Measurements from ENCODE around the gene ENDOU. TPM values are rescaled to one million over a fixed set of nuclear protein-coding genes. Genes with fewer than 3 reads are reported as not detected.

ENDOU gene
- polyA plus RNA-seq, 1 of the 3 experiments (the other 2 are of a cell fraction), result not detected

- TF ChIP-seq ZBTB33 (IDR thresholded peaks at IDR 0.05; ENCODE audit: borderline replicate concordance, low read depth) (no peak), RAD21 (IDR thresholded peaks at IDR 0.05; ENCODE audit: low read length) (no peak), RFX5 (IDR thresholded peaks at IDR 0.05; ENCODE audit: low read length) (no peak), FOSL2 (IDR thresholded peaks at IDR 0.05; ENCODE audit: borderline replicate concordance, low read depth) (no peak), RCOR1 (IDR thresholded peaks at IDR 0.05; ENCODE audit: low read length) (no peak), TAF1 (IDR thresholded peaks at IDR 0.05; ENCODE audit: borderline replicate concordance, low read depth, low read length) (no peak), MXI1 (IDR thresholded peaks at IDR 0.05; ENCODE audit: low read depth, low read length) (no peak), USF2 (IDR thresholded peaks at IDR 0.05; ENCODE audit: borderline replicate concordance, low read depth, low read length) (no peak)
These were observed 7.9 kb upstream of the ENDOU start (continued) for GRCh38 chr12:47733142-47733541.

- Histone ChIP-seq H3K27ac (ENCODE audit: low read depth in 2 of 2, low read length in 1 of 2) (no peak overlapping the region), H4K20me1 (ENCODE audit: insufficient read depth) (no peaks in the 10 kb centered on the region), H3K4me3 (ENCODE audit: low read depth in 2 of 2, low read length in 1 of 2) (no peak overlapping the region), H3F3A (replicated peaks; ENCODE audit: insufficient read depth) (no peaks in the 10 kb centered on the region), H3K9me2 (no peaks in the 10 kb centered on the region), H3K4me2 (no peak overlapping the region), H3K79me2 (ENCODE audit: insufficient read depth) (no peaks in the 10 kb centered on the region), H3K4me1 (ENCODE audit: control insufficient read depth in 1 of 2, insufficient read depth in 2 of 2, low read depth in 1 of 2, low read length in 1 of 2) (peaks cover 7 to 47% of the 10 kb centered on the region in 2 experiments; a peak in 2 of 4 replicates), H3K27me3 (ENCODE audit: insufficient read depth) (no peaks in the 10 kb centered on the region), H3K9me3 (no peaks in the 10 kb centered on the region), H2AFZ (ENCODE audit: low read depth) (no peak overlapping the region), H3K36me3 (replicated peaks in 1 of 2; ENCODE audit: control insufficient read depth in 1 of 2, insufficient read depth in 2 of 2, low read length in 1 of 2) (no peaks in the 10 kb centered on the region), H3K9ac (no peak overlapping the region)
- TF ChIP-seq EP300 (IDR thresholded peaks at IDR 0.05; ENCODE audit: borderline replicate concordance in 1 of 2, low read depth in 1 of 2, low read length in 1 of 2), result no peak
- TF ChIP-seq IRF3 (IDR thresholded peaks at IDR 0.05; ENCODE audit: low read depth, low read length), result no peak
- TF ChIP-seq NRF1 (IDR thresholded peaks at IDR 0.05; ENCODE audit: low read depth, low read length), result no peak
- no peak for TF ChIP-seq NFIC (IDR thresholded peaks at IDR 0.05; ENCODE audit: borderline replicate concordance)
- TF ChIP-seq TEAD4 (IDR thresholded peaks at IDR 0.05; ENCODE audit: borderline replicate concordance, insufficient read depth), result no peak
- no peak for TF ChIP-seq ELF1 (IDR thresholded peaks at IDR 0.05)
- TF ChIP-seq MXI1 (IDR thresholded peaks at IDR 0.05; ENCODE audit: low read depth, low read length), result no peak
- ChIA-PET CTCF (interaction anchor here (1.2 to 43.0 kb wide), 6 partner anchors 10 to 106 kb away, joined by 3 to 1294 read pairs (median 211); partner anchors contain the start of genes RAPGEF3 and SLC48A1), POLR2A (no interaction called here)
- DNase-seq, result no peak
- 79% methylated on average over 2 of the region's 2 CpGs for WGBS (ENCODE audit: low lambda C conversion rate)
These were observed 7.2 kb upstream of the ENDOU start for GRCh38 chr12:47732504-47732903.
